HepG2 (cell line): Measurements from ENCODE around the gene DNAAF9. TPM values are rescaled to one million over a fixed set of nuclear protein-coding genes. Genes with fewer than 3 reads are reported as not detected.

ENCODE experiments used
- BCL6 ChIP-seq: IDR thresholded peaks from 2 replicates; pipeline ENCODE4 v1.6.1; 2016; ENCODE audit warnings: missing genetic modification reagents, missing compliant biosample characterization
- KLF16 ChIP-seq, 2 experiments: sonication (generic) in 1 of 2; formaldehyde crosslinking in 1 of 2; IDR thresholded peaks; 2 replicates each; pipeline versions ENCODE4 v1.6.1 to v1.8.0; 2016 to 2023; ENCODE audit warnings: missing genetic modification reagents in 2 of 2, missing compliant biosample characterization in 1 of 2
- POLR2G ChIP-seq: fragments of 200-400 bp; formaldehyde crosslinking; IDR thresholded peaks from 2 replicates; pipeline ENCODE4 v1.6.1; 2018; ENCODE audit warnings: mild to moderate bottlenecking, low read depth, low read length, moderate library complexity
- ZNF225 ChIP-seq: sonication (generic); formaldehyde crosslinking; IDR thresholded peaks from 2 replicates; pipeline ENCODE4 v1.4.0; 2020; ENCODE audit warnings: mild to moderate bottlenecking, missing genetic modification reagents
- ZNF24 ChIP-seq: fragments of 450-650 bp; IDR thresholded peaks from 2 replicates; pipeline ENCODE4 v1.6.1; 2017; ENCODE audit warnings: antibody characterized with exemption, mild to moderate bottlenecking
- ZNF350 ChIP-seq: sonication (generic); formaldehyde crosslinking; IDR thresholded peaks from 2 replicates; pipeline ENCODE4 v1.4.0; 2020; ENCODE audit warnings: mild to moderate bottlenecking, low read depth, missing genetic modification reagents, borderline replicate concordance
- ZNF468 ChIP-seq: sonication (generic); formaldehyde crosslinking; IDR thresholded peaks from 2 replicates; pipeline ENCODE4 v1.8.0; 2022; ENCODE audit warnings: mild to moderate bottlenecking, moderate library complexity, missing genetic modification reagents
- ZNF83 ChIP-seq: sonication (generic); formaldehyde crosslinking; IDR thresholded peaks from 2 replicates; pipeline ENCODE4 v1.4.0; 2020; ENCODE audit warnings: missing genetic modification reagents, mild to moderate bottlenecking, borderline replicate concordance
- ZSCAN29 ChIP-seq: sonication (generic); formaldehyde crosslinking; conservative IDR thresholded peaks from 2 replicates; pipeline ENCODE4 v1.4.0; 2020; ENCODE audit warnings: mild to moderate bottlenecking, missing genetic modification reagents
- polyA plus RNA-seq, 8 experiments: library from polyadenylated mRNA; depleted of rRNA in 3 of 8; stranded (reverse) in 7 of 8; unstranded in 1 of 8; fragments of >200 nt; fragmentation: Illumina TruSeq in 4 of 8; extraction: Trizol in 4 of 8; gene quantifications; 2 replicates each; pipeline versions ENCODE4 v1.2.1 to v1.2.3, GENCODE V29; 2011 to 2016; ENCODE audit warnings: low read depth in 4 of 8, missing spikeins in 1 of 8, mixed read lengths in 1 of 8; ENCODE audit not compliant: insufficient read depth in 1 of 8
- total RNA-seq, 5 experiments: library from RNA; depleted of rRNA; stranded (reverse); fragments of >200 nt; fragmentation: Illumina TruSeq; extraction: Trizol; gene quantifications; 2 replicates each; pipeline ENCODE4 v1.2.3, GENCODE V29; 2016; ENCODE audit warnings: low read depth in 1 of 5
- TF ChIP-seq, protein P1 (sequence below): sonication (generic); formaldehyde crosslinking; IDR thresholded peaks from 2 replicates; pipeline ENCODE4 v1.4.0; 2020; ENCODE audit warnings: mild to moderate bottlenecking, low read depth, missing genetic modification reagents
- TF ChIP-seq, protein P2 (sequence below): IDR thresholded peaks from 2 replicates; pipeline ENCODE4 v1.6.1; 2016; ENCODE audit warnings: mild to moderate bottlenecking
- TF ChIP-seq, protein P3 (sequence below): sonication (generic); formaldehyde crosslinking; IDR thresholded peaks from 2 replicates; pipeline ENCODE4 v1.4.0; 2020; ENCODE audit warnings: missing genetic modification reagents, low read depth, mild to moderate bottlenecking, borderline replicate concordance
- TF ChIP-seq, protein P4 (sequence below): sonication (generic); formaldehyde crosslinking; IDR thresholded peaks from 2 replicates; pipeline ENCODE4 v1.4.0; 2020; ENCODE audit warnings: mild to moderate bottlenecking, missing genetic modification reagents
- TF ChIP-seq, protein P5 (sequence below): sonication (generic); formaldehyde crosslinking; conservative IDR thresholded peaks from 2 replicates; pipeline ENCODE4 v1.4.0; 2020; ENCODE audit warnings: mild to moderate bottlenecking, missing genetic modification reagents, moderate library complexity

DNAAF9 gene
- total and polyA plus RNA-seq, 2 of the 13 experiments (the other 11 are each of a cell fraction or from before 2014, with no cell fraction given), result 10.5 to 14.9 TPM

GRCh38 chr20:3407040-3407770 lies at the start of gene DNAAF9 (continued):
- TF ChIP-seq, protein P1, sequence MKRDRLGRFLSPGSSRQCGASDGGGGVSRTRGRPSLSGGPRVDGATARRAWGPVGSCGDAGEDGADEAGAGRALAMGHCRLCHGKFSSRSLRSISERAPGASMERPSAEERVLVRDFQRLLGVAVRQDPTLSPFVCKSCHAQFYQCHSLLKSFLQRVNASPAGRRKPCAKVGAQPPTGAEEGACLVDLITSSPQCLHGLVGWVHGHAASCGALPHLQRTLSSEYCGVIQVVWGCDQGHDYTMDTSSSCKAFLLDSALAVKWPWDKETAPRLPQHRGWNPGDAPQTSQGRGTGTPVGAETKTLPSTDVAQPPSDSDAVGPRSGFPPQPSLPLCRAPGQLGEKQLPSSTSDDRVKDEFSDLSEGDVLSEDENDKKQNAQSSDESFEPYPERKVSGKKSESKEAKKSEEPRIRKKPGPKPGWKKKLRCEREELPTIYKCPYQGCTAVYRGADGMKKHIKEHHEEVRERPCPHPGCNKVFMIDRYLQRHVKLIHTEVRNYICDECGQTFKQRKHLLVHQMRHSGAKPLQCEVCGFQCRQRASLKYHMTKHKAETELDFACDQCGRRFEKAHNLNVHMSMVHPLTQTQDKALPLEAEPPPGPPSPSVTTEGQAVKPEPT (CRISPR knock-in tag), result no peak; the same call in 1 of the 2 replicates
- TF ChIP-seq ZNF350, result 0 out of 2 replicates have a peak, but pooled peaks have one; percentile 6
- 0 out of 2 replicates have a peak, but pooled peaks have one; percentile 8 for TF ChIP-seq ZSCAN29 (CRISPR knock-in tag)
- TF ChIP-seq, protein P2, sequence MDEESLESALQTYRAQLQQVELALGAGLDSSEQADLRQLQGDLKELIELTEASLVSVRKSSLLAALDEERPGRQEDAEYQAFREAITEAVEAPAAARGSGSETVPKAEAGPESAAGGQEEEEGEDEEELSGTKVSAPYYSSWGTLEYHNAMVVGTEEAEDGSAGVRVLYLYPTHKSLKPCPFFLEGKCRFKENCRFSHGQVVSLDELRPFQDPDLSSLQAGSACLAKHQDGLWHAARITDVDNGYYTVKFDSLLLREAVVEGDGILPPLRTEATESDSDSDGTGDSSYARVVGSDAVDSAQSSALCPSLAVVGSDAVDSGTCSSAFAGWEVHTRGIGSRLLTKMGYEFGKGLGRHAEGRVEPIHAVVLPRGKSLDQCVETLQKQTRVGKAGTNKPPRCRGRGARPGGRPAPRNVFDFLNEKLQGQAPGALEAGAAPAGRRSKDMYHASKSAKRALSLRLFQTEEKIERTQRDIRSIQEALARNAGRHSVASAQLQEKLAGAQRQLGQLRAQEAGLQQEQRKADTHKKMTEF (CRISPR knock-in tag), result 0 out of 2 replicates have a peak, but pooled peaks have one; percentile 7
- TF ChIP-seq, protein P3, sequence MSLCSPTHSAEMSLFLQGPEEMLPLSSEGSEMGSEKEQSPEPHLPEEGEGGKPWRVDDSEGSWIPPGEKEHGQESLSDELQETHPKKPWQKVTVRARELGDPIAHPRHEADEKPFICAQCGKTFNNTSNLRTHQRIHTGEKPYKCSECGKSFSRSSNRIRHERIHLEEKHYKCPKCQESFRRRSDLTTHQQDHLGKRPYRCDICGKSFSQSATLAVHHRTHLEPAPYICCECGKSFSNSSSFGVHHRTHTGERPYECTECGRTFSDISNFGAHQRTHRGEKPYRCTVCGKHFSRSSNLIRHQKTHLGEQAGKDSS, result peak; percentile 62; the same call in 1 of the 2 replicates
- TF ChIP-seq BCL6 (CRISPR knock-in tag), result 0 out of 2 replicates have a peak, but pooled peaks have one; percentile 19
- peak; percentile 92; the same call in 1 of the 2 replicates for TF ChIP-seq ZNF225 (CRISPR knock-in tag)
- no peak; the same call in 1 of the 2 replicates for TF ChIP-seq POLR2G
- TF ChIP-seq, protein P4, sequence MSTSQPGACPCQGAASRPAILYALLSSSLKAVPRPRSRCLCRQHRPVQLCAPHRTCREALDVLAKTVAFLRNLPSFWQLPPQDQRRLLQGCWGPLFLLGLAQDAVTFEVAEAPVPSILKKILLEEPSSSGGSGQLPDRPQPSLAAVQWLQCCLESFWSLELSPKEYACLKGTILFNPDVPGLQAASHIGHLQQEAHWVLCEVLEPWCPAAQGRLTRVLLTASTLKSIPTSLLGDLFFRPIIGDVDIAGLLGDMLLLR, result peak; percentile 50; the same call in 1 of the 2 replicates
- peak; percentile 32; the same call in 1 of the 2 replicates for TF ChIP-seq ZNF83 (CRISPR knock-in tag)
- TF ChIP-seq, protein P5, sequence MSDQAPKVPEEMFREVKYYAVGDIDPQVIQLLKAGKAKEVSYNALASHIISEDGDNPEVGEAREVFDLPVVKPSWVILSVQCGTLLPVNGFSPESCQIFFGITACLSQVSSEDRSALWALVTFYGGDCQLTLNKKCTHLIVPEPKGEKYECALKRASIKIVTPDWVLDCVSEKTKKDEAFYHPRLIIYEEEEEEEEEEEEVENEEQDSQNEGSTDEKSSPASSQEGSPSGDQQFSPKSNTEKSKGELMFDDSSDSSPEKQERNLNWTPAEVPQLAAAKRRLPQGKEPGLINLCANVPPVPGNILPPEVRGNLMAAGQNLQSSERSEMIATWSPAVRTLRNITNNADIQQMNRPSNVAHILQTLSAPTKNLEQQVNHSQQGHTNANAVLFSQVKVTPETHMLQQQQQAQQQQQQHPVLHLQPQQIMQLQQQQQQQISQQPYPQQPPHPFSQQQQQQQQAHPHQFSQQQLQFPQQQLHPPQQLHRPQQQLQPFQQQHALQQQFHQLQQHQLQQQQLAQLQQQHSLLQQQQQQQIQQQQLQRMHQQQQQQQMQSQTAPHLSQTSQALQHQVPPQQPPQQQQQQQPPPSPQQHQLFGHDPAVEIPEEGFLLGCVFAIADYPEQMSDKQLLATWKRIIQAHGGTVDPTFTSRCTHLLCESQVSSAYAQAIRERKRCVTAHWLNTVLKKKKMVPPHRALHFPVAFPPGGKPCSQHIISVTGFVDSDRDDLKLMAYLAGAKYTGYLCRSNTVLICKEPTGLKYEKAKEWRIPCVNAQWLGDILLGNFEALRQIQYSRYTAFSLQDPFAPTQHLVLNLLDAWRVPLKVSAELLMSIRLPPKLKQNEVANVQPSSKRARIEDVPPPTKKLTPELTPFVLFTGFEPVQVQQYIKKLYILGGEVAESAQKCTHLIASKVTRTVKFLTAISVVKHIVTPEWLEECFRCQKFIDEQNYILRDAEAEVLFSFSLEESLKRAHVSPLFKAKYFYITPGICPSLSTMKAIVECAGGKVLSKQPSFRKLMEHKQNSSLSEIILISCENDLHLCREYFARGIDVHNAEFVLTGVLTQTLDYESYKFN (CRISPR knock-in tag), result peak; percentile 41
- 0 out of 4 replicates have a peak, but pooled peaks have one; percentile 18 to 49 for TF ChIP-seq KLF16 (CRISPR knock-in tag; IDR thresholded peaks at IDR 0.05)
- TF ChIP-seq ZNF24, result no peak
- TF ChIP-seq ZNF468 (CRISPR knock-in tag), result 0 out of 2 replicates have a peak, but pooled peaks have one; percentile 27
